Endodermal cell (in vitro differentiated cells): ENCODE data around the gene TMEM175. TPM values are rescaled to one million over a fixed set of nuclear protein-coding genes. Genes with fewer than 3 reads are reported as not detected.

Experiments
- DNase-seq: peaks from one replicate; pipeline ENCODE4 v3.0.0-alpha.2; 2017
- H3K27ac ChIP-seq: 2 replicates; pipeline ENCODE4 v1.5.1; 2013; ENCODE audit warnings: mild to moderate bottlenecking, low read depth, low read length, moderate library complexity
- H3K27me3 ChIP-seq: 2 replicates; pipeline ENCODE4 v1.6.1; 2013; ENCODE audit warnings: mild to moderate bottlenecking, low read length, moderate library complexity; ENCODE audit not compliant: insufficient read depth, control insufficient read depth, poor library complexity, severe bottlenecking
- H3K36me3 ChIP-seq: 2 replicates; pipeline ENCODE4 v1.7.0; 2013; ENCODE audit warnings: mild to moderate bottlenecking, low read length, moderate library complexity; ENCODE audit not compliant: control insufficient read depth, insufficient read depth
- H3K4me1 ChIP-seq: one replicate; pipeline ENCODE4 v1.7.0; 2013; ENCODE audit warnings: low read length; ENCODE audit not compliant: control insufficient read depth, insufficient read depth
- H3K4me3 ChIP-seq: 2 replicates; pipeline ENCODE4 v1.5.1; 2013; ENCODE audit warnings: mild to moderate bottlenecking, low read length, moderate library complexity
- H3K9ac ChIP-seq: 2 replicates; pipeline ENCODE4 v1.6.1; 2013; ENCODE audit warnings: mild to moderate bottlenecking, low read length, moderate library complexity; ENCODE audit not compliant: poor library complexity, severe bottlenecking; ENCODE audit errors: extremely low read depth
- H3K9me3 ChIP-seq: 2 replicates; pipeline ENCODE4 v1.6.1; 2013; ENCODE audit warnings: mild to moderate bottlenecking, low read length, moderate library complexity; ENCODE audit not compliant: control insufficient read depth
- H3K27ac Mint-ChIP-seq: 2 replicates; pipeline ENCODE4 v1.8.0; 2020; ENCODE audit warnings: mixed read lengths
- H3K27me3 Mint-ChIP-seq: 2 replicates; pipeline ENCODE4 v1.8.0; 2021; ENCODE audit warnings: mild to moderate bottlenecking, mixed read lengths; ENCODE audit not compliant: insufficient read depth
- H3K36me3 Mint-ChIP-seq: 2 replicates; pipeline ENCODE4 v1.8.0; 2020; ENCODE audit warnings: low read depth, mixed read lengths
- H3K4me1 Mint-ChIP-seq: 2 replicates; pipeline ENCODE4 v1.8.0; 2020; ENCODE audit warnings: mixed read lengths
- H3K4me3 Mint-ChIP-seq: 2 replicates; pipeline ENCODE4 v1.8.0; 2020; ENCODE audit warnings: mild to moderate bottlenecking, moderate library complexity, mixed read lengths
- H3K9me3 Mint-ChIP-seq: 2 replicates; pipeline ENCODE4 v1.8.0; 2020; ENCODE audit warnings: mild to moderate bottlenecking, mixed read lengths
- CTCF ChIP-seq: fragments of 200-600 bp; sonication (generic); conservative IDR thresholded peaks from 2 replicates; pipeline ENCODE4 v1.5.0; 2021; ENCODE audit warnings: antibody characterized with exemption, mild to moderate bottlenecking
- WGBS, 2 experiments: methylation state at CpG; one replicate each; pipeline versions ENCODE4 v1.1.5 to v1.1.7; 2013; ENCODE audit warnings: missing lambda C conversion rate in 2 of 2, mixed read lengths in 1 of 2; ENCODE audit not compliant: insufficient coverage in 1 of 2, insufficient read length in 1 of 2; 5-methylcytosine and 5-hydroxymethylcytosine counted together
- total RNA-seq, 2 donors: library from RNA; stranded (reverse); fragmentation: NEBNext Ultra II Directional in 1 of 2; extraction: Animal tissue kit (Norgen Biotek cat#: 25700) in 1 of 2; gene quantifications; 2 replicates in 1 of 2; 3 replicates in 1 of 2; pipeline ENCODE4 v1.2.1, GENCODE V29; 2021

The TMEM175 gene
- total RNA-seq, 2 donors from 2014 or later, result 15.9 to 23.0 TPM

- H3K9me3 Mint-ChIP-seq, result no peaks in the 10 kb centered on the region
- peak; percentile 34 for TF ChIP-seq CTCF
- H3K4me3 Mint-ChIP-seq, result peak overlapping the region; percentile 76
- no peaks in the 10 kb centered on the region for H3K4me1 ChIP-seq
- no peak overlapping the region for H3K9ac ChIP-seq
- H3K4me3 ChIP-seq, result no peak overlapping the region
- H3K4me1 Mint-ChIP-seq, result peaks cover 10% of the 10 kb centered on the region
- no peaks in the 10 kb centered on the region for H3K36me3 ChIP-seq
- peaks cover 2% of the 10 kb centered on the region for H3K36me3 Mint-ChIP-seq
- no peak overlapping the region for H3K27ac Mint-ChIP-seq
- peaks cover 4% of the 10 kb centered on the region for H3K27me3 Mint-ChIP-seq
- H3K27me3 ChIP-seq, result peaks cover 10% of the 10 kb centered on the region
- no peaks in the 10 kb centered on the region for H3K9me3 ChIP-seq
- DNase-seq, result peak; percentile 92
- WGBS, 2 experiments, result 35 to 39% methylated on average over 17 to 23 of the region's 23 CpGs
- H3K27ac ChIP-seq, result no peak overlapping the region
Measured at GRCh38 chr4:985123-985830, 53.0 kb downstream of the TMEM175 start.

GRCh38 chr4:986428-986878 is 54.2 kb downstream of the TMEM175 start:
- DNase-seq, result no peak
- peaks cover 10% of the 10 kb centered on the region for H3K4me1 Mint-ChIP-seq
- no peaks in the 10 kb centered on the region for H3K9me3 Mint-ChIP-seq
- H3K27ac ChIP-seq, result no peak overlapping the region
- TF ChIP-seq CTCF, result no peak
- peaks cover 4% of the 10 kb centered on the region for H3K27me3 Mint-ChIP-seq
- peak overlapping the region; percentile 78 for H3K4me3 ChIP-seq
- no peaks in the 10 kb centered on the region for H3K36me3 ChIP-seq
- peak overlapping the region; percentile 5 for H3K9ac ChIP-seq
- no peaks in the 10 kb centered on the region for H3K4me1 ChIP-seq
- peak overlapping the region; percentile 69 for H3K27ac Mint-ChIP-seq
- peak overlapping the region; percentile 76 for H3K4me3 Mint-ChIP-seq
- no peaks in the 10 kb centered on the region for H3K9me3 ChIP-seq
- 28 to 35% methylated on average over 5 to 14 of the region's 14 CpGs for WGBS, 2 experiments
- peaks cover 10% of the 10 kb centered on the region for H3K27me3 ChIP-seq
- peaks cover 2% of the 10 kb centered on the region for H3K36me3 Mint-ChIP-seq

- Mint-ChIP-seq H3K9me3 (no peaks in the 10 kb centered on the region), H3K4me1 (peaks cover 10% of the 10 kb centered on the region), H3K27ac (peak within 1 kb of the TSS; percentile 69), H3K27me3 (peaks cover 4% of the 10 kb centered on the region), H3K36me3 (peaks cover 2% of the 10 kb centered on the region), H3K4me3 (peak within 1 kb of the TSS; percentile 76)
- WGBS, 2 experiments, result 0 to 6% methylated on average over 12 to 69 of the region's 69 CpGs
- no peak within 1 kb of the TSS for H3K27ac ChIP-seq
- peak; percentile 87 for DNase-seq
- peak; percentile 77 for TF ChIP-seq CTCF
- peaks cover 10% of the 10 kb centered on the region for H3K27me3 ChIP-seq
- no peaks in the 10 kb centered on the region for H3K4me1 ChIP-seq
- no peaks in the 10 kb centered on the region for H3K9me3 ChIP-seq
- H3K36me3 ChIP-seq, result no peaks in the 10 kb centered on the region
- H3K4me3 ChIP-seq, result peak within 1 kb of the TSS; percentile 78
- peak within 1 kb of the TSS; percentile 5 for H3K9ac ChIP-seq
Measured at GRCh38 chr4:986879-987623, 54.8 kb downstream of the TMEM175 start, which contains the start of gene IDUA. Gene IDUA (plus strand): TSS chr4:987044. CDS start chr4:987085, 41 bp downstream.
